ENCODE results near the gene MAPRE2.
A peak's percentile ranks its signal among the peaks of the same experiment; 100 is the strongest.

MAPRE2 gene

DNA sequence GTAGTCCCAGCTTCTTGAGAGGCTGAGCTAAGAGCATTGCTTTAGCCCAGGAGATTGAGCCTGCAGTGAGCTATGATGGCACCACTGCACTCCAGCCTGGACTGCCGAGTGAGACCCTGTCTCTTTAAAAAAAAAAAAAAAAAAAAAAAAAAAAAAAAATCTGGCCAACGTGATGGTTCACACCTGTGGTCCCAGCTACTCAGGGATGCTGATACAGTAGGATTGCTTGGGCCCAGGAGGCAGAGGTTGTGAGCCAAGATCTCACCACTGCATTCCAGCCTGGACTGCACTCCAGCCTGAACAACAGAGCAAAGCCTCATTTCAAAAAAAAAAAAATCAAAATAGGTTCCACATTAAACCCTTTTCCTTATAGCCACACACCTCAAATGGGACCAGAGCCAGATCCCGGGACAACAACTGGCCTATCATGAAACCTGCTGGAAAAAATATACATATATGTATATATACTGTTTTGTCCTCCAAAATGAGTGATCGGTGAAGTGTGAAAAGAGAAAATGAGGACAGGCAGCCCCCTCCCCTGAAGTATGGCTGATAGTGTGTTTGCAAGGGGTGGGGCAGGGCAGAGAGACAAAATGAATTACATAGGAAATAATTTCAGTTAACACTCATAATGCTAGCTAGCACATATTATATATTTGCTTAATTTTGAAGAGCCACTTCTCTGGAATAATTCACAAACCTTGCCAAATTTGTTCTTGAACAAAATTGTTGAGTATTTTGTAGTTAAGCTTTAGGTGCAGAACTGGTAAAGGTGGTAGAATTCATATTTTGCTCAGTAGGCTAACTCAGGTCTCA is 22.9 kb downstream of the MAPRE2 start:
- DNase-seq, result no peak

DNA sequence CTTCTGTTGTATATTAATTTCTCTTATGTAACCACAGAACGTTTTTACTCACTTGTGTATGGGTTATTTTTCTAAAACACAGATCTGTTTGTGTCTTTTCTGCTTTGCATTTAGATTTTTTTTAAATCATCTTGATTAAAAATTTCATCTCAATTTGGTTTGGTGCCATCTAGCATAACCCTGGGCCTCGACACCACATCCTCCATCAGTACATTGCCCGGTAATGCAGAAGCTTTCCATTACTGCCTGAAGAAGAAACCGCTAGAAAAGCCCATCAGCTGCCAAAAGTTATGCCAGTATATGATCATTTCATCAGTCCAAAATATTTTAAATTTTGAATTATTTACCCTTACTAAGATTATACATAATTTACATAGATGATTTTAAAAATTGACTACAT is 26.2 kb downstream of the MAPRE2 start:
- no peak for DNase-seq

DNA sequence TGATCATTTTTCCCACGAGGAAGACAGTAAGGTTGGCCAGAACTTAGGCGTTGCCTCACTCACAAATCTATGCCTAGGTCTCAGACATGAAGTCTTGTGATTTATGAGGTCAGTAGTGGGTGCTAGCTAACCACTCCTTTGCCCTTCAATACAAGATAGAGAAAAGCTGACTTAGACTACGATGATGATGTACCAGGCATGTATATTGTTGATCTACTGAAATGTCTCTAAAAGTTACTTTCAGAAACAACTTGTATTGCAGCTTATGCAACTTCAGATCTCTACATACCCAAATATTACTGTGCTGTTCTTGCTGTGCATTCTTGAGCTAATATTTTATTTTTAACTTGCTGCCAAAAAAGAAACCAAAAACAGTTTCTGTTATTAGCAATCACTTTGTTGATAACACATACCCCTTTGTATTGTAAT is 30.6 kb downstream of the MAPRE2 start:
- no peak for DNase-seq

DNA sequence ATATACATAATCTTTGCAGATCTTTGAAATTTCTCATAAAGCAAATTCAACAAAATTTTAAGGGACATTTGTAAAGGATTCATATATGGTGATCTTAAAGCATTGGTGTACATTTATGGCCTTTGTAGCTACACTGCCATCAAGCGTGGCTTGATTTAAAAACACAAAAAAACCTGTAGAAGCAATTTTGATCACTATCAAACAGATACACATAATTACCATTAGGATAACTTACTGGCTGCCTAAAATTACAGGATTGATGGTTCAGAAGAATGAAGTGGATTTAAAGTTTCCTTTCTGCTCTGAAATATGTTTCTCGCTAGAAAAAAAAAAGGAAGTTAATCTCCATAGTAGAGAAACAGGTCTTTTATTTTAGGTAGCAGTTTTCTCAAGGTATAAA is 31.4 kb downstream of the MAPRE2 start:
- peak; percentile 43 for DNase-seq

DNA sequence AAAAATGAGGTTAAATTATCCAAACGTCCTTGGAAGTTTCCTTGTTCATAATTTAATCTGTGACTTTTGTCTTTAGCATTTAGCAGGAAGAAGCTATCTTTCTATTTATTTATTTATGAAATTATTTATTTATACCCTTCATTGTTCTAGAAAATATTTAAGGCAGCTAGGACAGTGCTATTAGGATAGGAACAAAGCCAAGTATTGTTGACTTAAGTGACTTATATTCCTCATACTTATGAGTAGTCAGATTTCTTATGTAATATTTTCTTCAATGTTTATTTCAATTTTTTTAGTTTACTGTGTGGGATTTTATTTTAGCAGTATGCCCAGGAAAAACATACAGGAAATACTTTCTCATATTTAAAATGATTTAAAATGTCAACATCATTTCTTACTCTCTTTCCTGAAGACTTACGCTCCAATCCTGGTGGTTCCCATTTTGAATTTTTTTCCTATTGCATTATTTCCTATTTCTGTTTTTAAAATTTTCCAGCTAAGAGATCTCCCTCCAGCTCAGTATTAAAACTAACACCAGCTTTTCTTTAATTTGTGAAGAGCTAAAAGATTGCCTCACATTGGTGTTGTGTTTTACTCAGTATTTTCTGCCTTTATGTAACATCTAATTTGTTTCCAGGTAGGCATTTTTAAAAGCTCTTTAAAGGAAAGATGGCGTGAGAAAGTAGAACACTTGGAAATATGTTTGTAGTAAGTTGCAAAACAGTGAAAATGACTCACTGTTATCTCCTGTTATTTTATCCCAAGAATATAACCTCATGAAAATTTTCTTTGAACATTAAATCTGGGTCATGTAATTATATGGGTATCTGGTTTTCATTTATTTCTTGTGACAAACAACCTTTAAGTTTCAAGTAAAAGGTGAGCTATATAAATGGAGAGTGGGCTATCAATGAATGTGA is 32.2 kb downstream of the MAPRE2 start:
- DNase-seq, result no peak

DNA sequence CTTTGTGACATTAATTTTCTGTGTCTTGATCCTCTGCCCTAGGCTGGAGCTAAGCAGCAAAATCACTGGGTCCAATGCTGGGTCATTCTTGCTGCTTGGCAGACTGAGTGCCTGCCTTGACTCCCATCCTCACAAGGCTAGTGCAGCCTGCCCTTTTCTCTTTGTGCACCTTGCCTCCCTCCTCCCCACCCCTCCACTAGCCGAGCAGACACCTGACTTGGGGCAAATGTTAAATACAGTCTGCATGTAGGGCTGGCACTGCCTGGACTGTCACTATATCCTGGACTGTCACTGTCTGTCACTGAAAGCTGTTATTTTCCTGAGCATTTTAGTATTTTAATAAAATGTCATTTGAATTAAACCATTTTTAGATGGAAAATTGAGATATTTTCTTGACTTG is 33.4 kb downstream of the MAPRE2 start:
- DNase-seq, result no peak

DNA sequence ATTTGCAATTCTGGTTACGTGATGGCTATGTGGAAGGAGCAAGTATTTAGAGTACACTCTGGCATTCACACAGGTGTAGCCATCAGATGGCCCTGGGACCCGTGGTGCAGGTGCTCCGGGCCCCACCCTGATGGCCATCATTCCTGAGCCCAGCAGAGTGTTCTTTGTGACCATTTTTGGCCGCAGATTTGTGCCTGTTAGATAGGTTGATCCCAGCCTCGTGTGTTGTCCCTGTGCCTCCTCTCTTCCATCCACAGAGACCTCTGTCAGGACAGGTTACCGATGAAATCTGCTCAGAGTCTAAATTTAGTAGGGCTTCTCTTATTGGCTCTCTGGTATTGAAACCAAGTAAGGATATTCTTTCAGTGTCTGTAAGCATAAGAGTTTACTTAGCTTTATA is 33.9 kb downstream of the MAPRE2 start:
- DNase-seq, result no peak

DNA sequence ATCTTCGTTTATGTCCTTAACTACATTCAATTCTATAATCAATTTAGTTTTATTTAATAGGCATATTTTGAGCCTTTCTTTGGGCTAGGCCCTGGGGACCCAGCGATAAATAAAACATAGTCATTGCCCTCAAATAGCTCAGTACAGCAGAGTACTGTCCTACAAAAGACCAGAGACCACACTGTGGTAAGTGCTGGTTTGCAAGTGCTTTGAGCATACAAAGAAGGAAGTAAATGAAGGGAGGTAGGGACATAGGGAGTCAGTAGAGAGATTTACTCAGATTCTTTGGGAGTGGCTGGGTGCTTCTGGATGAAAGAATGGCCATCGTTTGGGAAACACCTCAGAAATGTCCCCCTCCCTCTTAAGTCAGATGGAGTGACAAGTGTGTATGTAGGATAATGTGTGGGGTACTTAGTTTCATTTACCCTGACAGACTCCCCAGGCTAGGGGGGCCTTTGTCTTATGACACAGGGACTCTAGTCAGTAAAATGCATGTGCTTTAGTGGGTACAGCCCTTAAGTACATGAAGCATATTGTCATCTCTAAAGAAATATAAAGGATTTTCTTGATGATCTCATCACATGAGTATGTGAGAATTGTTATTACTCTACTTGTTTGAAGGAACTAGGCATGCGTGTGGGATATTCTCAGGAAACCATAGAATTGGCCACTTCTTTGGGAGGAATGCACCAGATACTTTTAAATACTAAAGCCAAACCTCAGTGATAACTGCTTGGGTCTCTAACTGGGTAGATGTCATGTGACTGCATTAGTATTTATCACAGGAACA is 35.1 kb downstream of the MAPRE2 start:
- no peak for DNase-seq

DNA sequence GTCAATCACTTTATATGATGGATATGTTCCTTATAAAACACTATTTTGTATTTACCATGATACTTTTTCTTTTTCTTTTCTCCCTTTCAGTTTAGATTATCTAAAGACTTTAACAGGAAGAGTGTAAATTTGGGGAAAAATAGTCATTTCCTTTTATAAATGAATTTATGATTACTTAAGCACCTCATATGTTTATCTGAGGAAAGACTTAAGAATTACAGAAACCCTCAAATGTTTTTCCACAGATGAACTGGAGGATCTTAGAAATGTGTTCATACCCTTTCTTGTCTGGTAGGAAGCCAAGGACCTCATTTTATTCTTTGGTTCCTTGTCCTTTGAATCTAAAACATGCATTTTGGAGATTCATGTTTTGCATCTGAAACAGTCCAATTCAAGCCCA is 36.7 kb downstream of the MAPRE2 start:
- DNase-seq, result no peak

DNA sequence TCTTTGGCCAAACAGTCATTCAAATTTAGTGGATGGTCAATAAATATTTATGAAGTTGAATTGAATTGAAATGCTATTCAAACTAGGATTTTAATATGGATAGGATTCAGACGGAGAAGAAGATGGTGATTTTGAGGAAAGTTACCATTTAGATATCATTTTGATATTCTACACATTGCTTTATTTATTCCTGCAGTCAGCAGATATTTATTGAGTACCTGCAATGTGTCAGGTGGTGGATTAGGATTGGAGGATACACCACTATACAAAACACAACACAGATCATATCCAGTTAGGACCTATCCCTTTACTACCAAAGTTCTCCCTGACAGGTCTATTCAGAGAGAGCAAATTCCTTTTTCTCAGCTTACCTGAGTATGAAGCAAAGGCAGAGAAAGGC is 38.8 kb downstream of the MAPRE2 start:
- DNase-seq, result no peak

DNA sequence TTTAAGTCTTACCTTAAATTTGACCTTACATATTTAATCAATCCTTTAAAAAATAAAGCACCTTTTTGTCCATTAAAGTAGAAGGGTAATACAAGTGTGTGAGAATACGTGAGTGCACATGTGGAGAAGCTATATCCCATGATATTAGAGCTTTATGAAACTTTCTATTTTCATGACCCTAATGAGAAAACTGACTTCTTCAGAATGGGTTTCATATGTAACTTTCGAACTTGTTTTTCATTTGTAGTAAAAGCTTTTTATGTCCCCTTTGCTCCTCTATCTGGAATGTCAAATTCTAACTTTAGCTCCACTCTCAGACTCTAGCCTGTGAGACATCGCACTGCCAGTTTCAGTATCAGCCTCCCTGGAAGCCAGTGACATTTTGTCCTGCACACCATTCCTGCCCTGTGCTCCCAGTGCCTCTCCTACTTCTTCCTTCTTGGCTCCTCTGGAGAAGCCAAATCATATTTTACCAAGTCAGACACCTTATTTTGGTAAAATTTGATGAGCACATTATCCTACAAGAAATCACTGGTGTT is 42.0 kb downstream of the MAPRE2 start:
- DNase-seq, result no peak

DNA sequence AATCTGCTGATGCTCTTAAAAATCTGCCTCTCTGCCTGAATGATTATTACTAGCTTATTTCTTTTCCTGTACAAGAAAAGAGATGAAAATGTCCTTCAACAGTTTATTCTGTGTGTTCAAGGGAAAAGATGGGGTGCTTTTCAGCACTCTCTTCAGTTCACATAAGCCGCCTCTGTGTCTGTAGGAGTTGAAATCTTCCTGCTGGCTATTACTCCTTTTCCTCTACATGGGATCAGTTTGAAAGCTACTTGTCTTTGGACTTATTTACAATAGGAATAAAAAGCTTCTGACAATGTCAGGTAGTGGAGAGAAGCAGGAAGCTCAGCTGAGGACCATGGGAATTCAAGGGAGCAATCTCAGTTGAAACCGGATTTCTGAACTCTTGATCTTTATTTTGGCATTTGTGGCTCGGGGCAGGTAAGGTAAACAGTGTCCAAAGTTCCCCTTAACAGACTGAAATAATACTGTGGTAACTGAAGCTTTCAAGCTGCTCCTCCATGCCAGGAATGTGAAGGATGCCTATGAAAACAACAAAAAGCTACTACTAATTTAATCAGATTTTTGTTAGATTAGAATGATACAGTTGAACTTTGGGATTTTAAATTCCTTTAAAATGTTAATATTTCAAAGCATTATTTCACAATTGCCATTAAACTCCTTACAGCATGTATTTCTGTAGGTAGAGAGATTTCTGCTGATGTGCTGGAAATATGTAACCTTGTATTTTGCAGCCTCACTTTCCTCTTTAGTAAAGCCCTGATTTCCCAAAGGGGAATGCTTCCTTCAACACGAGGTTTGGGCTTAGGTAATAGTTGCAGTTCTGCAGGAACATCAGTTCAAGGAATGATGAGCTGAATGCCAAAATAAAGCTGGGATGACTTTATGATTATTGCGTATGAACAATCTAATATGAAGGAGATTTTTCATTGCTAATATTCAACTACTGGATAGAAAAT is 43.6 kb downstream of the MAPRE2 start:
- DNase-seq, result no peak

DNA sequence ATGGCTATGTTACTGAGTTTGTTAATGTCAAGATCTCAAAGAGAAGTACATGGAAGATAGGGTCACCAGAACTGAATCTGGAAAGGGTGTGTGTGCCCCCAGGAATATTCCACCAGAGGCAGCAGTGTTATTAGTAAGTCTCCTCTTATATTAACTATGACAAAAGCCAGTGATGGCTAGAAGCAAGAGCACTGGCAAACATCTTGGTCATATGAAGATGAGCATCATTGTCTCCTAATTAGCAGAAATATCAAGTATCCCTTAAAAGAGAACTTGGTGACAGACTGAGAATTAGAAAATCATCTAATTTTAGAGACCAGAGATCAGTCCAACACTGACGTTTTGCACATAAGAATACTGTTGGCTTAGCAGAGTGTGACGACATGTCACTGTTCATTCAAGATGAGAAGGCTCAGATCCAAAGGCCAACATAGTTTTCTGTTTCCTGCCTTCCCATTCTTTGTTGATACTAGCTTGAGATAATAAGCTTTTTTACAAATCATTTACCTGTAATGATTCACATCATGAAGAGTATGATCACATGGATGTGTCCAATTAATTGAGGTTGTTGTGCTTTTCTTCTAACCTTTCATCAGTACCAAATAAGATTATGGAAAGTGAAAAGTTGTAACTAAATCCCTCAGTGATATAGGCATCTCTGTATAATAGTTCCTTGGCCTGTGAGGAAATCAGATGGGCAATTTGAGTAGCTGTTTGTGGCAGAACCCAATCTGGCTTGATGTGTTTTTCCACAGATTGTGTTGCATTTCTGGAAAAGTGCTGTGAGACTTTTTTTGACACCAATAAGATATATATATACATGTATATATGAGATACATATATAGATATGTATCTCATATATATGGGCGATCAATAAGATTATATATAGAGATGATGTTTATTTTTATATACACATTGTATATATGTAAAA is 44.5 kb downstream of the MAPRE2 start:
- DNase-seq, result no peak

DNA sequence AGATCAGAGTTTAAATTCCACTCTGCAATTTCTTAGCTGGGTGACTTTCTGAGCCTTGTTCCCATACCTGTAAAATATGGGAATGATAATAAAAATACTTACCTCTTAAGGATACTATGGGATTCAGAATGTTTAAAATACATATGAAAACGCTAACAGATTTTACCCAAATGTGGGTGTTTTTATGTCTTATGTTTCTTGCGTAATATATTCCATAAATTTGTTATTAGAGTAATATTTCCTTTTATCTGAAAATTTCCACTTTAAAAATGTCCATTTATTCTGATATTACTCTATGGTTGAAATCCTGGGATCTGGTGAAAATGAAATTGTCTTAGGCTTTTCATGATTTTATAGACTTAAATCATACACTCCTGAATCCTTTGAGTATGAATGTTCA is 45.5 kb downstream of the MAPRE2 start:
- no peak for DNase-seq

DNA sequence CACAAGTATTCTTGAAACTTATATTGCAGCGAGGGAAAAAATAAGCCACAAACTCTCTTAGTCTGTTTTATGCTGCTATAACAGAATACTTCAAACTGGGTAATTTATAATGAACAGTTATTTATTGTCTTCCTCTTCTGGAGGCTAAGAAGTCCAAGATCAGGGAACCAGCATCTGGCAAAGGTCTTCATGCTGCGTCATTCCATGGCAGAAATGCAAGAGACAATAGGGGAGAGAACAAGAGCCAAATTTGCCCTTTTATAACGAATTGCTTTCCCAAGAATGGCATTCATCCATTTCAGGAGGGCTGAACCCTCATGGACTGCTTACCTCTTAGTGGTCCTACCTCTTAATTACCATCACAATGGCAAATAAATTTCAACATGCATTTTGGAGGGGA is 46.5 kb downstream of the MAPRE2 start:
- no peak for DNase-seq

DNA sequence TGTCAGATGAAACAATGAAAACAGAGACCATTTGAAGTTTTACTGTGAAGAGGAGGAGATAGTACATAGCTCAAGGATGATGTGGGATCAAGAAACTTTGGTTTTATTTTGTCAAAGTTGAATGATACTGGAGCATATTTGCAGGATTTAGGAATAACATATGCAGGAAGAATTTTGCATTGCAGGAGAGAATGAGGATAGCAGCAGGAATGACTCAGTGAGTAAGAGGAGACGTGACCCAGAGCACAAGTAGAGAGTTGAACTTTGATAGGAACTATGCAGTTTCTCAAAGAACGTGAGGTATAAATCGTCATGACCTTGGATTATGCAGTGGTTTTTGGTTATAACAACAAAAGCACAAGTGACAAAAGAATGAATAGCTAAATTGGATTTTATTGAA is 47.7 kb downstream of the MAPRE2 start:
- no peak for DNase-seq

DNA sequence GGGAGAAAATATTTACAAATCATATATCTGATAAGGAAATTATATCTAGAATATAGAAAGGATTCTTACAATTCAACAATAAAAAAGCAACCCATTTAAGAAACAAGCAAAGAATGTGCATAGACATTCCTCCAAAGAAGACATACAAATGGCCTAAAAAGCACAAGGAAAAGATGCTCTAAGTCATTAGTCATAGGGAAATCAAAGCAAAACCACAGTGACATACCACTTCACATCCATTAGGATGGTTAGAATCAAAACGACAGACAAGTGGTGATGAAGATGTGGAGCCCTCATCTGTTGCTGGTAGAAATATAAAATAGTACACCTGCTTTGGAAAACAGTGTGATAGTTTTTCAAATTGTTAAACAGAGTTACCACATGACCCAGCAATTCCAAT is 48.2 kb downstream of the MAPRE2 start:
- DNase-seq, result no peak

DNA sequence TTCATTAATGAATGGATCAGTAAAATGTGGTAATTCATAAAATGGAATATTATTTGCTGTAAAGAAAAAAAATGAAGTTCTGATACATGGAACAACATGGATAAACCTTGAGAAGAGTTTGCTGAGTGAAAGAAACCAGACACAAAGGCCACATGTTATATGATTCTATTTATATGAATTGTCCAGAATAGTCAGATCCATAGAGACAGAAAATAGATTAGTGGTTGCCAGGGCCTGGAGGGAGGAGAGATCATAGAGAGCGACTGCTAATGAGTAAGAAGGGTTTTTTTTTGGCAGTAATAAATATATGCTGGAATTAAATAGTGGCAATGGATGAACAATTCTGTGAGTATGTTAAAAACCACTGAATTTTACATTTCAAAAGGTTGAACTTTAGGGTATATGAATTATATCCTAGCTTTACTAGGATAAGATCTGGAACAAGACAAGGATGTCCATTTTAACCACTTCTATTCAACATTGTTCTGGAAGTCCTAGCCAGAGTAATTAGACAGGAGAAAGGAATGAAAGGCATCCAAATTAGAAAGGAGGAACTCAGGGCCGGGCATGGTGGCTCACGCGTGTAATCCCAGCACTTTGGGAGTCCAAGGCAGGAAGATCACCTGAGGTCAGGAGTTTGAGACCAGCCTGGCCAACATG is 48.8 kb downstream of the MAPRE2 start:
- no peak for DNase-seq

DNA sequence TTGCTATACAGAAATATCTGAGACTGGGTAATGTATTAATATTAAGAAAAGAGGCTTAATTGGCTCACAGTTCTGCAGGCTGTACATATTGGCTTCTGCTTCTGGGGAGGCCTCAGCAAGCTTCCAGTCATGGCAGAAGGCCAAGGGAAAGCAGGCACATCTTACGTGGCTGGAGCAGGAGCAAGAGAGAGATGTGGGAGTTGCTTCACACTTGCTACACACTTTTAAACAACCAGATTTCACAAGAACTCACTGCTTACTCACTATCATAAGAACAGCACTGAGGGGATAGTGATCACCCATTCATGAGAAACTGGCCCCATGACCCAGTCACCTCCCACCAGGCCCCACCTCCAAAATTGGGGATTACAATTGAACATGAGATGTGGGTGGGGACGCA is 50.6 kb downstream of the MAPRE2 start:
- DNase-seq, result no peak
